K562 (cell line): ENCODE data around the gene GSTM5.

Experiments
- ADNP ChIP-seq: fragments of 200-800 bp; sonication (Bioruptor generic); IDR thresholded peaks from 2 replicates; pipeline ENCODE4 v1.6.1; 2016; ENCODE audit warnings: missing genetic modification characterization, missing compliant biosample characterization
- CTCF ChIP-seq, 3 experiments: IDR thresholded peaks in 2 of 3; conservative IDR thresholded peaks in 1 of 3; 2 replicates each; pipeline ENCODE4 v1.5.1; 2011 to 2012; ENCODE audit warnings: low read length in 3 of 3, mild to moderate bottlenecking in 3 of 3, control low read depth in 2 of 3, improper control_type of control experiment in 1 of 3, inconsistent platforms in 1 of 3, low read depth in 1 of 3, mixed read lengths in 1 of 3, moderate library complexity in 1 of 3; ENCODE audit not compliant: insufficient read depth in 2 of 3
- GABPB1 ChIP-seq: sonication (generic); formaldehyde crosslinking; IDR thresholded peaks from 2 replicates; pipeline ENCODE4 v1.8.0; 2022; ENCODE audit warnings: mild to moderate bottlenecking, missing genetic modification reagents
- ZNF717 ChIP-seq: fragments of 250-450 bp; sonication (Bioruptor Pico); IDR thresholded peaks from 2 replicates; pipeline ENCODE4 v1.5.0; 2021
- ZSCAN29 ChIP-seq: fragments of 450-650 bp; IDR thresholded peaks from 2 replicates; pipeline ENCODE4 v1.6.1; 2017

DNA sequence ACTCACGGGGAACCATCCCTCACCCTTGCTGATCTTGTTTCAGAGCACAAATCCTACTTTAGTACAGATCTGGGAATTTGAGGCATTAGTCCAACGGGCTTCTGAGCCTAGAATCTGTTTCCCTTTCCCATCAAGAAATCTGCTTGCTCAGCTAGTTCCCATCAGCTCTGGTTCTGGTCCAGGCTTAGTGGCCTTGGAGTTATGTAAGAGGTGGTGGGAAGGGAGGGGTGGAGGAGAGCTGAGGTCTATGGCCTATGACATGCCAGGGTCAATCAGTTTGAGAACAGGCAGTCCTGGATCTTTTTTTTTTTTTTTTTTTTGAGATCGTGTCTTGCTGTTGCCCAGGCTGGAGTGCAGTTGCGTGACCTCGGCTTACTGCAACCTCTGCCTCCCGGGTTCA, 20.3 kb upstream of the GSTM5 start:
- no peak for TF ChIP-seq ZSCAN29
- TF ChIP-seq GABPB1 (CRISPR knock-in tag) = no peak
- no peak for TF ChIP-seq CTCF (IDR thresholded peaks at IDR 0.05 in 2 of 3, conservative IDR thresholded peaks at IDR 0.05 in 1 of 3; ENCODE audit: insufficient read depth in 2 of 3, low read depth in 1 of 3, low read length in 3 of 3)
- TF ChIP-seq ADNP = no peak
- no peak for TF ChIP-seq ZNF717 (CRISPR knock-in tag)
